Ammon's horn (tissue), 1 donor: ENCODE measurements around the gene RAB3C.

ENCODE experiments used
- DNase-seq: peaks from one replicate; pipeline ENCODE4 v3.0.0-alpha.2; 2016; ENCODE audit warnings: low spot score

The RAB3C gene

DNA sequence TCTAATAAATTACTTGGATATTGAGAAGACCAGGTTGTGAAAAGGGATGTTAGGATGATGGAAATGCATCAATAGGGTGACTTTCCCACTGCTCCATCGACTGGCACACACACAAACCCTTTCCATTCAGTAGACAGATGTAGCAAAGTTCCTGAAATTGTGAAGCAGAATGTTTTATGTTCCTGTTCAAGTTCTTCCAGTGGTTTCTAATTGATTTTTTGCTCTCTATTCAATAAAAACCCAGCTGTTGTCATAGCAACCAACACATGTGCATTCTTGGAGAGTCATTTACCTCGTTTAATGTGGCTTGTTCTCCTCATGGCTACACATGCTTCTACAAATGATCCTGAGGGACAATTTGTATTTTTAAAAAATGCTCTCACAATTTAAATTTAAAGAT lies 244.6 kb downstream of the RAB3C start:
- no peak for DNase-seq

DNA sequence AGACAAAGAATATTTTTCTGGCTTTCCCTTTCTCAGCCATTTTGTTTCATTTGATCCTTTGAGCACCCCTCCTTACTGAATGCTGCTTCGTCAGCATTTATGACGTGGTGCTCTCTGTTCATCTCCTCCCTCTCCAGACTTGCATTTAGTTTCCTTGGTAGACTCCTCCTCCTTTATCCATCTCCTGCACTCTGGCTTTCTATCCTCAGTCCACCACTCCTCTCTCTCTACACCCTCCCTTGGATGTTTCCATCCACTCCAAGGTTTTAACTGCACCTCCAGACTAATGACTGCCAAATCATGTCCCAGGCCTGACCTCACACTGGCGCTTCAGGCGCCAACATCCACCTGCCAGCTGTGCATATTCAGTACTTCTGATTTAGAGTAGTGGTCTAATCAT lies 245.4 kb downstream of the RAB3C start:
- DNase-seq = no peak

DNA sequence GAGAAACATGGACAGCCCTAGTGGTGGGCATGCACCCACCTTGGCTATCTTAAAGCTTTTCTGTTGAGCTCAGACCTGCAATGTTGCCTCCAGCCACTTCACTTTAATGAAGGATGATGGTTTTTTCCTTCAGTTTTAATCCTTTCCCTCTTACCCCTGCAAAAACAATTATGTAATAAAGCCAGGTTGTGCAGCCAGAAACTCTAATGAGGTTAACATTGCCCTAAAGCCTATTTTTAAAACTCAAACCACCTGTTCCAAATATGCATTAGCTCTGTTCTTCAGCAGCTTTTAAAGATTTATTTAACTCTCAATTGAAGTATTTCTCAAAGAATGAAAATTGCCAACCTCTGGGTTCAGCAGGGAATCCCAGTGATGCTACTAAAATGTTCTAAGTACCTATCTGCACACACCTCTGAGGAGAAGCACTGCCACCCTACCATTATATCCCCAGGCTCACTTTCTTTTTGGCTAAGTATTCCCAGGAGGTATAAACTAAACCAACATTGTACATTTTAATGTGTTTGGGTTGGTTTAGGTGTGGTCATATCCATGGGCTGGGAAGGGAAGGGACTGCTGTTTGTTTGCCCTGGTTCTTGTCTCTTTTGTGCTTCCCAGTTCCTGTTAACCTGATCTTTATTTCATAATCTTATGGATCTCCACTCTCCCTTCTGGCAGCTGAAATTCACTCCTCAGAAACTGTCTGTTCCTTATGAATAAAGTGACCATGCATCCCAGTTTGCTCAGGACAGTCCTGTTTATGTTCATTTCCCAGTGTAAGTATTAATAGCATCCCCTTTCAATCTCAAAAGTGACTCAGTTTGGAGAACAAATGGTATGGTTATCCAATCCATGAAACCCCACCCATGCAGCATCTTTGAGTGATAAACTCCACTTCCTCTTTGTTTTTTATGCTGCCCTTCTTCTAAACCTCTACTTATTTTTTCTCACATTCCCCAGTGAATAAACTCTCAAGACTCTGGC lies 251.7 kb downstream of the RAB3C start:
- DNase-seq = no peak

DNA sequence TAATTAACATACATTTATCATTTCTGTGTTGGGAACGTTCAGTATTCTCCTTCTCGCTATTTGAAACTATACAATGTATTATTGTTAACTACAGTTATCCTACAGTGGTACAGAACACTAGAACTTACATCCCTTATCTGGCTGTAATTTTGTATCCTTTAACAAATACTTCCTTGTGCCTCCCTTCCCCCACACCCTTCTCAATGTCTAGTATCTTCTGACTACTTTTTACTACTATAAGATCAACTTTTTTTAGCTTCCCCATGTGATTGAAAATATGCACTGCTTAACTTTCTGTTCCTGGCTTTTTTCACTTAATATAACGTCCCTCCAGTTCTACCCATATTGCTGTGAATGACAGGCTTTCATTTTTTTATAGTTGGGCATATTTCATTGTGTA lies 253.5 kb downstream of the RAB3C start:
- no peak for DNase-seq

DNA sequence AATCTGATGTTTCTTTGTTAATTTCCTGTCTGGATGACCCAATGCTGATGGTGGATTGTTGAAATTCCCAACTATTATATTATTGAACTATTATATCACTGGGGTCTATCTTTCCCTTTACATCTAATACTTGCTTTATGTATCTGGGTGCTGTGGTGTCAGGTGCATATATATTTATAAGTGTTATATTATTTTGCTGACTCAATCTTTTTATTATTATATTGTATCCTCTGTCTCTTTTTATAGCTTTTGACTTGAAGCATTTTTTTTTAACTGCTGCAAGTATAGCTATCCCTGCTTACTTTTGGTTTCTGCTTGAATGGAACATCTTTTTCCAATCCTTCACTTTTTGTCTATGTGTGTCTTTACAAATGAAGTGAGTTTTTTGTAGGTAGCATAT lies 255.9 kb downstream of the RAB3C start:
- DNase-seq = no peak

DNA sequence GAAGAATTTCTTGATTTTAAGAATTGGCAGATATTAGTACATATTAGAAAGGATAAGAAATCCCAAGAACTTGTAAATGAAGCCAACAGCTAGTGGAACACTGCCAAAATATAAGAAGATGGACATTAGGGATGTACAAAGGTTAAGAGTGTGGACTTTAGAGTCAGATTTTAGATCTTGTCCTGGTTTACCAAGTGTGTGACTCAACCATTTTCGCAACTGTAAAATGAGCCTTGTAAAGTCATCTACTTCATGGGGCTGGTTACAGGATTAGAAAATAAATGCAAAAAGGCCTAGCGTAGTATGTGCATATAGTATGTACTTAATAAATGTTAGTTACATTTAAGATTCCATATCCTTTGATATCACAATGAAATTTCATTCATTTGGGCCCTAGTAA lies 260.0 kb downstream of the RAB3C start:
- DNase-seq = no peak

DNA sequence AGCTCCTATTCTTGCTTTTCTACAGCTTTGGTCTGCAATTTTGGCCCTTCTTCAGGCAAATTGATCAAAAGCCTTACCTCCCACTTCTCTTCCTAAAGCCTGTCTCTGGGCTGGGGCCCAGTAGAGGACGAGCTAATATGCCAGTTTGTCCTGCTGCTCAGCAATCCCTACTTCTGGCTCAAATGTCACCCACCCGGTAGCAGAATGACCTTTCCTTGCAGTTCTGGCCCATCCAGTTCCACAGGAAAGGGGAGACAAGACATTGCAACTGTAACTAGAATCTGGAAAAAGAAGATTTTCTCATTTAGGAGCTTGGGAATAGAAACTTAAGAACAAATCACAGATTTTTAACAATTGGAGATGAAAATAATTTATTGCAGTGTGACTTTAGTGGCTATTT lies 261.5 kb downstream of the RAB3C start:
- DNase-seq = no peak

DNA sequence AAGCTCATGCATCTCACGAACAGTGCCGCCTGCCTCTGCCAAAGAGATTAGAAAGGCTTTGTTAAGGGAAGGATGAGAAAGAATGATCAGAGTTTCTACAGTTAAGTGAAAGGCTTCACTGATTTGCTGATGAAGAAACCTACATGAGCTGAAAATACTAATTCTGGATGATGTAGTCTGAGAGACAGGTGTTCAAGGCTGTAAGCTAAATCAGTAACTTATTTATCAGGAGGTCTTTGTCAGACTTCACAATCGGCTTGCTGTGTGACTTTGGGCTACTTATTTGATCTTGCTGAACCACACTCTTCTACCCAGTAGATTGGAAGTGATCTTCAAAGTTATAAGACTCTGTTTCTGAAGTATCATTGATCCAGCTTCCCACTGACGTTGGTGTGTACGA lies 264.2 kb downstream of the RAB3C start:
- DNase-seq = no peak

DNA sequence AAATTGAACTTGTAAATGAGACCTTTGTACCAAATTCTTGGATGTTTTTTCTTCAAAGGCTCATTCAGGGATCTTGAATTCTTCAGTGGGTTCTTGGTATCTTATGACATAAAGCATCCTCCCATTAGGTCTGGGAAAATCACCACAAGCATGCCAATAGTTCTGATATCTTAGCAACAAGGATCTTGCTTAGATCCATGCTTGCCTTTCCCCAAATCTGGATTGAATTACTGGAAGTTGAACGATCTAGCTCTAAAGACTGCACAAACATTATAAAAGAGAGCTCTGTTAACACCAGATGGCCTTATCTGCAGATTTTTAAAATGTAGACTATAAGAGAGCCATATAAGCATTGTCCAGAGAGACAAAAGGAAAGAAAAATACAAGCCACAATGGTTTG lies 266.3 kb downstream of the RAB3C start:
- DNase-seq = no peak

DNA sequence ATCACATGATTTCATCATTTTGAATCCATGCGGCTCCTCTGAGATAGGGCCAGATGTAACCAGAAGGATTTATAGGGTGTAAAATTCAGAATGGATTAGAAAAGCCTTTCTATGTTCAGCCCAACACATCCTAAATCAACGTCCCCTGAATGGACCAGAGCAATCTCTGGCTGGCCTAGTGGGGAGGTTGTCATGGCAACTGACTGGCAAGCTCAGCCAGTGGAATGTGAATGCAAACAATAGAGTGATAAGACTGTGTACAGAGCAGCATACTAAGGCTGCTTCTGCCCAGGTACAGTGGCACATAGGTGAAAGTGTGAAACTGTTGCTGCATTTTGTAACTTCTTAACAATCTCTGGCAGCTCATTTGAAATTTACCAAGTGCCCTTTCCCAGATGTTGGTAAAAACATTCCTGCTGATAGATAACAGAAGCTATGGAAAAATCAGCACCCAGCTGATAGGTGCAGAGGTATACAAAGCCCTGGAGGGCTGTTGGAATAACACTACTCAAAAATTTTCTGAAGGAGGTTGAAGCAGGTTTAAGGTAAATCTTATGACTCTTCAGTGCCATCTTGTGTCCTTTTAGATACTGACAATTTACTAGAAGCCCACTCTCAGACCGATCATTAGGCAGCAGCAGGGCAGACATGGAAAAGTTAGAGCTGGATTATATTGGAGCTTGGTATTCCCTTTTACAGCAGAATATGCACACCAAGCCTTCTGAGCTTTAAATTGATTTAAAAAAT lies 267.2 kb downstream of the RAB3C start:
- DNase-seq = peak; percentile 41

DNA sequence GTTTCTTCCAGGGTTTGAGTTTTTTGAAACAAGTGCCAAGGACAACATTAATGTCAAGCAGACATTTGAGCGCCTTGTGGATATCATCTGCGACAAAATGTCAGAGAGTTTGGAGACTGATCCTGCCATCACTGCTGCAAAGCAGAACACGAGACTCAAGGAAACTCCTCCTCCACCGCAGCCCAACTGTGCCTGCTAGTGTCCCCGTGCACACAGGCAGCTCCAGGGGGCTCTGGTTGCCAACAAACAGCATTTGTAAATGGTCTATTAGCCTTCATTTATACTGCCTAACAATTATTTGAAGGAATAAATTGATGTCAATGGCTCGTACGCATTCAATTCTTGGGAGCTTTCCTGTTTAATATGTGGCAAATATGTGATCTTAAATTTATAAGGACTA lies 268.3 kb downstream of the RAB3C start:
- no peak for DNase-seq

DNA sequence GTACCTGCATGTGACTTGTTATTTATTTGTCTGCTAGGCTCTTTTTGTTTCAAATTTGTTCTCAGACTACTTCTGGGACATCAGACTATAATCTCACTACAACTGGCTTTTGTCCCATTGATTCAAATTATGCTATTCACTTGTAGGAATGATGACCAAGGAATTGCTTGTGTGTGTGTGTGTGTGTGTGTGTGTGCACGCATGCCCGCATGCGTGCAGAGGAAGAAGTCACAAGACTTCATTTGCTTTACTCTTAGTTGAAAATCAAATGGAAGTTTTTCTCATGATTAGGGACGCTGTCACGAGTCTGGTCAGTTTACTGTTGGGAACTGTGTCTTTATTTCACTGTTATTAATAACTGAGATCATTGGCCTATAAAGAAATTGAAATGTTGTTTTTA lies 268.7 kb downstream of the RAB3C start:
- DNase-seq = no peak

DNA sequence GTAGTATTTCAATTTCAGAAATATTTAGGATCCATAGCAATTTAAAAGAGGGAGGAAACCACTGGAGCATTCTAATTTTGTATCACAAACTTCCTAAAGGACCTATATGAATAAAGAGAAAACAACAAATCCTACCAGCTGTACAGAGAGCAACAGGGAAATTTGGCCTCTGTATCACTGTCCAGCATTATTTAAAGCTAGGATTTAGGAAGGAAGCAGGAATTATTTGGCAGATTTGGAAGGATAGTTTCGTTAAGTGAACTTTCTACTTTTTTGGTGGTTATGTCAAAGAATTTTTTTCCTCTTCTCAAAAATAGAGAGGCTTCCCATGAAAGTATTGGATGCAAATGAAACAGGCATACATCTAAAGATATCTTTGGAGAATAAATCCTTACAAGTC lies 269.7 kb downstream of the RAB3C start:
- no peak for DNase-seq

DNA sequence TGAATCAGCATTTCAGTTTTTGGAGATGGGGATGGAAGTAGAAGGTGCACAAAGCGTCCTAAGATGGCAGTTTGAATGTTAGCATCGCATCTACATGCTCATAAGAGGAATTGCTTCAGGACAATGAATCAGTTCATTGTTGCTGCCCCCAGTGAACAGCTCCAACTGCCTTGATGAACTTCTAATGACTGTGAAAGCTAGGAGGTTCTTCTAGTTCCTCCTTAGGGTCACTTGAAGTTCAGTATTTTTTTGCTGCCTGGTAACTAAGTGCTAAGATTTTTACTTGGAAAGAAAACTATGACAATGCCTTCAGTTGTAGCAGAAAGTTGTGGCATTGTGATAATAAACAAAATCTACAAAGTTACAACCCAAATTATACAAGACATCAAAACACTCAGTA lies 271.6 kb downstream of the RAB3C start:
- DNase-seq = no peak

DNA sequence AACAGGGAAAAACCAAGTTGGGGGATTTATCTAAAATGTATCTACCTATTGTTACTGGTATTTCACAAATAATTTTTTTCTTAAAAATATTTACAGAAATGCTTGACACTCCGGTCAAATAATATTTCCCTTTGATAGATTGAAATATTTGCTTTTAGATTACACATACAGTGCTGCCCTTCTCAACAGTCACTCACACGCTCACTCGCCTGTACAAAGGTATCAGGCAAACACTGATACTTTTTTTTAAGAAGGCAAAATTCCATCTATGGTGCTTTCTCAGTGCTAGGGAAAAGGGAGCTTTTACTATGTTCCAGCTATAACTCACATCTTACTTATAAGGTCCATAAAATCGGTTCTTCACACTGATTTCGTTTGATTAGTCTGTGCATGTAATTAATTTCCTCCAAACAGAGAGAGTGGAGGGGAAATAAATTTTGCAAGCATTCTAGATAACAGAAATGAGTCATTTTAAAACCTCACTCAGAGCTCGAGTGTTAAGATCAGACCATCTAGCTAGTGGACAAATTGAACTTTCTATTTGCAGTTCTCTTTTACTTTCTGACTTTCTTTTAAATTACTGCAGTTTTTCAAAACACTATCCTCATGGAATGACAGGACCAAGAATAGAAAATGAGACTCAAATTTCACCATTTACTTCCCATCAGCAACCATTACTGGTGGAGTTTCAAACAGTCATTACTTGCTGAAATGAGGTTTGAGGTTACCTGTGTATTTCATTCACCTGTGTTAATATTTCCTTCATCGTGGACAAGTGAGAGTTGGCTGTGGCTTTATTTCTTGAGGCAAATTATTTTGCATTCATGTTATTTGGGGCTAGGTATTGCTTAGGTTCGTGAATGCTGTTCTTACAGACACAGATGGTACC lies 273.2 kb downstream of the RAB3C start:
- DNase-seq = no peak

DNA sequence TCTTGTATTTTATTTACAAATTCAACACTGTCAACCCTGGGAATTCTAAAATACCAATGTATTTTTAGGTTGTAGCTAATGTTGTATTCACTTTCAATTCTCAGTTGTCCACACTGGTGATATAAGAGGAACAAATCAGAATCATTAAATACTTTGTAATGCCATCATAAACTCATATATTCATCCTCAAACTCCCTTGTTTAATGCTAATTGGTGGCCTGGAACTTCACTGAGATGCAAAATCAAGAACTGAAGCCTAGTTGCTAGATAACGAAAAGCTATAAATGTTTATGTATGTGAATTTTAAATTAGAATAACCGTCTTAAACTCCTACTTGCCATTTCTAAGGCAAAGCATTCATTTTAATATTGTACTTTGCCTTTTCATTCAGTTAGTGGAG lies 274.7 kb downstream of the RAB3C start:
- no peak for DNase-seq

DNA sequence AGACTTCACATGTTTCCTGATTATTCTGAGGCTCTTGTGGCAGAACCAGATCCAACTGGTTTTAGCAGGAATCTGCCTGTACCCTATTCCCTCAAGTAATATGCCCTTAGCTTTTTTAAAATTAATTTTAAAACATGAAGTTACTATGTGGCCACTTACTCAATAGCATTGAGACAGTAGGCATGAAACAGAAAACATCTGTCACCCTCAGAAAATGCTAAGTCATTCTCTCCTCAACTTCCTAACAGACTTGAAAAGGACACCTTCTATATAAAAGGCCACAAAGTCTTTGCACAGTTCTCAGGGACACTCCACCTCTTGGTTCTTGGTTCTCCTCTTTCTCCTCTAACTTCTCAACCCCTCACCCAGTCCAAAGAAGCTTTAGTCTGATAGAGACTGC lies 277.8 kb downstream of the RAB3C start:
- no peak for DNase-seq

DNA sequence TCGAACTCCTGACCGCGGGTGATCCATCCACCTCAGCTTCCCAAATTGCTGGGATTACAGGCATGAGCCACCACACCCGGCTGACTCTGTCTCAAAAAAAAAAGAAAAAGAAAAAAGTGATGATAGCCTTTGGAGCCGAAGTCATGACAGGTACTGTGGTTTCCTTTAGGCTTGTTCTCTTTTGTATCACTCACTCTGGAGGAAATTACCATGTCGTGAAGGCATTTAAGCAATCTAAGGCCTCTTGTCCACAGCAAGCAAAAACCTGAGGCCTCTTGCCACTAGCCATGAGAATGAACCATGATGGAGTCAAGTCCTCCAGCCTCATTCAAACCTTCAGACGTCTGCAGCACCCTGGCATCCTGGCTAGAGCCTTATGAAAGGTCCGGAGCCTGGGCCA lies 286.1 kb downstream of the RAB3C start:
- DNase-seq = no peak

DNA sequence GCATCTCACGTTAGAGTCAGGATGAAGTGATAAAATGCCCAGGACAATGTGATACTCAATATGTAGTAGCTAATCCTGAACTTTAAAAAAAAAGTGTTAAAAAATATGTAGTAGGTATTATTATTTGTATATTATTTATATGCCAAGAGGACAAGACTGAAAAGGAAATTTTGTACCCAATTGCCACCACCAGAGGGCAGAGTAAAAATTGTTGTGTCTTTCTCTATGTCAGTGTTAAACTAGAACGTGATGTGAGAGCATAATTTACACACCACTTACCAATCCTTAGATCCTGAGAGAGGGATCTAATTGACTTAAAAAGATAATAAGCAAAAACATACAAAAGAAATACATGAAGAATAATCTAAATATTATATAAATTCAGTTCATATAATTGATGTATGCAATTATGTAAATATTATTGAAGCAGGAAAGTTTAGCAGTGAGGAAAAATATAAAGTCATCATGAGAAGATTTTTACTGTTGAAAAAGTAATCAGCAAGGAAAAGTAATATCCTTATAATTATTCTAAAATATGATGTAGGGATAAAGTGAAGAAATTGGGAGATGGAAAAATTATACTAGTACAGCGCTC lies 288.9 kb downstream of the RAB3C start:
- no peak for DNase-seq

DNA sequence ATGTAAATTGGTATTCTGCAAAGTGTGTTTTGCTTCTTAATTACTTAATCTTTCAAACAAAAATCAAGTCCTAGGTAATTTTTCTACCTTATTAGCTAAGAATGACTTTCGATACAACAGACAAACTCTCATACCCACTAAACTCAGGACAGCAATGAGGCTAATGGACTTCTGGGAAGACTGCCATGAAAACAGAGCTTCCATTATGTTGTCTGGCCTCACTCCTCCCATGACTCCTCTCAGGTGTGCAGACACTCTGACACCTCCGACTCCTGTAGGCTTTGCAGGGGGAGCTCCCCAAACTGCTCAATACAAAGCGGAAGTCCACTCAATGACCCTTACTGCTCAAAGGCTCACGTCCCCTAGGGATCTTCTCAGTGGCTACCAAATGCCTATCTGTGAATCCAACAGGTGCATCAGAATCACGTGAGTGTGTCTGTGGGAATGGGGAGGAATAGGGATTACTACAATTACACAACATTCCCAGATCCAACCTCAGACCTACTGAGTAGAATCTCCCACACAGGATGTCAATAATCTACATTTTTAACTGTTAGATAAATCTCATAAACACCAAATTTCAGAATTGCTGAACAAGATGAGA lies 289.9 kb downstream of the RAB3C start:
- no peak for DNase-seq

DNA sequence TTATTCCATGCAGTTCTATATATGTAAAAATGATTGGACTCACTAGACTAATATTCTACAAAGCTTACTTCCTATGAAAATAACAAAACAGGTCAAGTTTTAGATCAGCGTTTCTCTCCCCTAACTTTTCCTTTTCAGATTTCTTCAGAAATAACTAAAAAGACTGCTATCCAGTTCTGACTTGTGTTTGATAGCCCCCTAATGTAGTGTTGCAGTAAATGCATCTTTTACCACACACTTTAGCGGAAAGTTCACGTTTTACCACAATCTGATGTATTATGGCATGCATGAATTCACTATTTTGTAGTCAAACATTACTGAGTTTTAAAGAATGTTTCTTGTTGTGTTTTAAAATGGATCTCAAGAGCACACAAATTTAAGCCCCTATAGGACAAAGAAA lies 292.7 kb downstream of the RAB3C start:
- no peak for DNase-seq

DNA sequence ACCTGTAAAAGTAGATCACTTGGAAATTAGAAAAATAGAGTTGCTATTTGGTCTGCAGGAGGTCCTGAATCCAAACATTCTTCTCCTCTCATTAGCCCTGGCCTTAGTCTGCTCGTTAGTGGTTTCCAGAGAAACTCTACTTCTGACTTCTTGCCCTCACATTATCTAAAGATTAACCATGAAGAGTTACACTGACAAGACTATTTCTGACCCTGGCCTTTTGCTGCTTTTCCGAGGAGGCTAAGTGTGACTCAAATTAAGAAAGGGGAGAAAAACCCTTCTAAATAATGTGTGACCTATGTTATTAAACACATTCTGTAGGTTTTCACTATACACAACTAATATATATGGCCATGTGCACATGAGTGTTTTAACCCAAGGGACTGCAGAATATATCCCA lies 302.4 kb downstream of the RAB3C start:
- DNase-seq = no peak
